ENCODE data around the gene INPP5B. TPM values are rescaled to one million over a fixed set of nuclear protein-coding genes. Genes with fewer than 3 reads are reported as not detected.
A peak's percentile ranks its signal among the peaks of the same experiment; 100 is the strongest.

INPP5B gene
- total and polyA plus RNA-seq, 12 donors, result 4.1 to 17.3 (median 12.5) TPM

DNA sequence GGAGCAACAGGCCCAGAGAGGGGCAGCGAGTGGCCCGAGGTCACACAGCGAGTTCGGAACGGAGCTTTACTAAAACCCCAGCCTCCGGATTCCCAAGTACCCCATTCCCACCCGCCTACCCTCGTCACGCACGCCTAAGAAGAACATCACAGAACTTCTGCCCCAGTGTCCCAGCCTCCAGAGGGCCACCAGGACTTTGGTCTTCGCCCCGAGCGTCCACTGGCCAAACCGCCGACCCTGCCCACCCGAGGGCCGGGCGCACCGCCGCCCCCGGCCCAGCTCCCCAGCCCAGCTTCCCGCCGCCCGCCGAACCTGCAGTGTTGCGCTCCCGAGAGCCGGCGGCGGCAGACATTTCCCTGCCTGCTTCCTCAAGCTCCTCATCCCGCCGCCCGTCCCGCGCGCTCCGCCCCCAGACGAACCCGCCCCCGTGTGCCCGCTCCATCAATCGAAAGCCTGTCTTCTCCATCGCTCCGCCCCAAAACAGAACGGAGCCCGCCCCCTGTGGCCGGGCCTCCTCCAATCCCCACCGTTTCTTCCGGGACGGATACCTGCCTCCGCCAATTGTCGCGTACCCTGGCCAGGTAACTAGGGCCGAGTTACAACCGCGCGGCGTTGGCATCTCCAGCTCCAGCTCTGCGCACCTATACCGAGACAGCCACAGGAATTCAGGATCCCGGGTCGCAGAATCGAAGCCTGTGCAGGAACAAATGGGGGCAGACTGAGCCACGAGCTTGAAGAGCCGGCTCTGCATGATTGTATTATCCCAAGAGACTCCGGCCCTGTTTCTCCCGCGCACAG is 15.3 kb downstream of the INPP5B start:
- H3K27ac ChIP-seq, result peak overlapping the region in 9 of 10 donors; percentile 51 to 84 (median 81)
- intact Hi-C loops (cut with DNase I), result loop anchor here in 1 of 10 donors (2.0 kb wide), 1 partner anchor 15 kb away; the partner anchor contains the start of gene INPP5B
- TF ChIP-seq, protein P1, sequence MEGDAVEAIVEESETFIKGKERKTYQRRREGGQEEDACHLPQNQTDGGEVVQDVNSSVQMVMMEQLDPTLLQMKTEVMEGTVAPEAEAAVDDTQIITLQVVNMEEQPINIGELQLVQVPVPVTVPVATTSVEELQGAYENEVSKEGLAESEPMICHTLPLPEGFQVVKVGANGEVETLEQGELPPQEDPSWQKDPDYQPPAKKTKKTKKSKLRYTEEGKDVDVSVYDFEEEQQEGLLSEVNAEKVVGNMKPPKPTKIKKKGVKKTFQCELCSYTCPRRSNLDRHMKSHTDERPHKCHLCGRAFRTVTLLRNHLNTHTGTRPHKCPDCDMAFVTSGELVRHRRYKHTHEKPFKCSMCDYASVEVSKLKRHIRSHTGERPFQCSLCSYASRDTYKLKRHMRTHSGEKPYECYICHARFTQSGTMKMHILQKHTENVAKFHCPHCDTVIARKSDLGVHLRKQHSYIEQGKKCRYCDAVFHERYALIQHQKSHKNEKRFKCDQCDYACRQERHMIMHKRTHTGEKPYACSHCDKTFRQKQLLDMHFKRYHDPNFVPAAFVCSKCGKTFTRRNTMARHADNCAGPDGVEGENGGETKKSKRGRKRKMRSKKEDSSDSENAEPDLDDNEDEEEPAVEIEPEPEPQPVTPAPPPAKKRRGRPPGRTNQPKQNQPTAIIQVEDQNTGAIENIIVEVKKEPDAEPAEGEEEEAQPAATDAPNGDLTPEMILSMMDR (IDR thresholded peaks at IDR 0.05), result peak in 4 of 9 donors; percentile 6 to 38 (median 18)
- DNase-seq (peak; percentile 96 to 97), ATAC-seq (peak; percentile 96 to 100 (median 99))
- 1% methylated on average over 67 to 68 of the region's 68 CpGs for WGBS, 2 donors
- no peaks in the 10 kb centered on the region for H3K9me3 ChIP-seq
- peak overlapping the region; percentile 34 to 91 (median 79) for H3K4me3 ChIP-seq
- peaks cover 0 to 49% (median 32%) of the 10 kb centered on the region in 9 donors for H3K4me1 ChIP-seq
- H3K27me3 ChIP-seq, result no peaks in the 10 kb centered on the region
- H3K36me3 ChIP-seq, result peaks cover 0 to 55% (median 6%) of the 10 kb centered on the region in 9 donors

DNA sequence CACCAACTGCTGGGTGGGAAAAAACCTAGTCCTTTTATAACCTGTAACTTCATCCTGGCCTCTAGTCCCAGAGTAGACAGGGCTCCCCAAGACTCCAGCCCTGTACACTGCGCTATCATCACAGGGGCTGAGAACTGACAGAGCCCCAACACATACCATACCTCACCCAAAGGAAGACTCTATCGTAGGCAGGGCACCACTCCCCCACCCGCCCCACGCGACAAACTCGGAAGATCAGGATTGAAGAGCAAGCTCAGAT is 15.8 kb downstream of the INPP5B start:
- Histone ChIP-seq H3K36me3 (peaks cover 0 to 50% (median 1%) of the 10 kb centered on the region in 9 donors), H3K4me3 (peak overlapping the region; percentile 34 to 91 (median 79)), H3K4me1 (peaks cover 0 to 54% (median 37%) of the 10 kb centered on the region in 9 donors), H3K27ac (peak overlapping the region in 9 of 10 donors; percentile 51 to 84 (median 81)), H3K9me3 (no peaks in the 10 kb centered on the region), H3K27me3 (no peaks in the 10 kb centered on the region)
- WGBS, 2 donors, result 14% methylated on average over 6 of the region's 6 CpGs
- DNase-seq (peak in 1 of 2 donors; percentile 12), ATAC-seq (peak in 5 of 8 donors; percentile 1 to 39 (median 3))
- intact Hi-C loops (cut with DNase I), result loop anchor here in 1 of 10 donors (2.0 kb wide), 1 partner anchor 16 kb away; the partner anchor contains the start of gene INPP5B
- TF ChIP-seq, protein P1 (IDR thresholded peaks at IDR 0.05), result no peak

DNA sequence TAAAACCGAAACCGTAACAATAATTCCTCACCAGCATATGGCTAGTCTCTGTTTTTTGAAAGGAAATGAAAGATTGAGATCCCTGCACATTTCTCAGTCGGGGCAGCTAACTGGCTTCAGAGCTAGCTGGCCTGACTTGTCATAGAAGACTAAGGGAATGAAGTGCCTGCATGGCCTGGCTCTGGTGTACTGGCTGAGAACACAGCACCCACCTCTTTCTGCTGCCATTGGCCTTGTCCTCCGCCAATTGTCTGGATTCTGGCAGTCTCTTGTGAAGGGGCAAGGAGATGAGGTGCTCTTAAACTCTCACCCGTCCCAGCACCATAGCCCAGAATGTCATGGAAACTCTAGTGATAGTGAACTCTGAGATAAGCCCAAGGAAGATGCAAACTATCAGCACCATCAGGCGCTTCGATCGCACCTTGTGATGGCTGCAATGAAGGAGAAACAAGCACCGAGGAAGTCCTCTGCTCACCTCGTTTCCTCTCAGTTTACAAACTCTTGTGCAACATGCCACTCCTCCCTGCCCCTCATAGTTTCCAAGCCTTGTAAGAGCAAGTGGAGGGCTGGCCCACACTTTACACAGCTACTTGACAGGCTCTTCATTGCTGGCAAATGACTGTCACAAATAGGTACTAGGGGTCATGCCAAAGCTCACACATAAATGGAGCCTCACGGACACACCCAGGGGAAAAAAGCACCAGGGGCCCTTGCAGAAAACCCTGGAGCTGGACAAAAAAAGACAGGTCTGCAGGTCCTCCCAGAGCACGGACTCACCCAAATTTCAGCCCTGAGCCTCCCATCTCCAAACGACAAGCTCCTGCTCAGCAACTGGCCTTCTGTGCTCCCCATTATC is 16.4 kb downstream of the INPP5B start:
- Histone ChIP-seq H3K4me3 (peak overlapping the region; percentile 34 to 91 (median 79)), H3K36me3 (peaks cover 0 to 44% (median 0%) of the 10 kb centered on the region in 9 donors), H3K4me1 (peaks cover 0 to 60% (median 43%) of the 10 kb centered on the region in 9 donors), H3K9me3 (no peaks in the 10 kb centered on the region), H3K27me3 (no peaks in the 10 kb centered on the region), H3K27ac (peak overlapping the region in 9 of 10 donors; percentile 51 to 84 (median 81))
- TF ChIP-seq, protein P1 (IDR thresholded peaks at IDR 0.05), result no peak
- intact Hi-C loops (cut with DNase I), result loop anchor here in 1 of 10 donors (2.0 kb wide), 1 partner anchor 16 kb away; the partner anchor contains the start of gene INPP5B
- DNase-seq (peak in 1 of 2 donors; percentile 46), ATAC-seq (peak; percentile 36 to 84 (median 69))
- WGBS, 2 donors, result 58 to 64% methylated on average over 13 of the region's 13 CpGs
